Right lobe of liver (tissue), 6 donors: ENCODE data around the gene GALNT2. TPM values are rescaled to one million over a fixed set of nuclear protein-coding genes. Genes with fewer than 3 reads are reported as not detected.

Experiments
- ATAC-seq, 4 donors: fragments of 200-7000 bp; cut with Tn5 transposase; one replicate each; pipeline ENCODE4 v1.9.1; 2020; ENCODE audit warnings: mild to moderate bottlenecking in 4 of 4, moderate library complexity in 4 of 4
- DNase-seq, 3 donors: peaks; one replicate each; pipeline ENCODE4 v3.0.0-alpha.2; 2020
- H3K27ac ChIP-seq, 3 donors: fragments of 200-600 bp; one replicate each; pipeline ENCODE4 v1.8.0; 2022
- H3K27me3 ChIP-seq, 2 donors: fragments of 200-600 bp; one replicate each; pipeline ENCODE4 v1.8.0; 2022
- H3K36me3 ChIP-seq, 4 donors: fragments of 200-600 bp; sonication (generic) in 1 of 4; one replicate each; pipeline versions ENCODE4 v1.5.1 to v1.8.0; 2017 to 2022; ENCODE audit warnings: control low read depth in 1 of 4
- H3K4me1 ChIP-seq, 4 donors: fragments of 200-600 bp; sonication (generic) in 1 of 4; one replicate each; pipeline versions ENCODE4 v1.5.1 to v1.8.0; 2017 to 2022; ENCODE audit warnings: control low read depth in 1 of 4
- H3K4me3 ChIP-seq, 3 donors: fragments of 200-600 bp; one replicate each; pipeline ENCODE4 v1.8.0; 2022
- H3K9me3 ChIP-seq, 4 donors: fragments of 200-600 bp; sonication (generic) in 1 of 4; one replicate each; pipeline versions ENCODE4 v1.5.1 to v1.8.0; 2017 to 2022; ENCODE audit warnings: control low read depth in 1 of 4
- CTCF ChIP-seq, 4 donors: fragments of 200-600 bp in 3 of 4; fragments of 450-650 bp in 1 of 4; IDR thresholded peaks; one replicate each; pipeline versions ENCODE4 v1.5.1 to v1.8.0; 2016 to 2022; ENCODE audit warnings: antibody characterized with exemption in 4 of 4, mild to moderate bottlenecking in 2 of 4
- POLR2A ChIP-seq: fragments of 450-650 bp; IDR thresholded peaks from one replicate; pipeline ENCODE4 v1.6.1; 2017; ENCODE audit warnings: antibody characterized with exemption, mild to moderate bottlenecking
- WGBS: methylation state at CpG from one replicate; pipeline ENCODE4 v1.1.6; 2018; ENCODE audit warnings: low coverage, low lambda C conversion rate; ENCODE audit not compliant: insufficient coverage; ENCODE audit errors: missing lambda C conversion rate; 5-methylcytosine and 5-hydroxymethylcytosine counted together
- intact Hi-C, 2 donors: fragments of 100-400 bp; cut with DNase I; formaldehyde crosslinking; loops; one replicate each; pipeline versions ENCODE4 v1.11.2 to v1.14.1; 2022
- total RNA-seq, 6 experiments: library from RNA; depleted of rRNA in 2 of 6; stranded (reverse); fragments of >200 nt in 2 of 6; fragmentation: NEBNext Ultra II Directional in 3 of 6; extraction: Animal tissue kit (Norgen Biotek cat#: 25700) in 3 of 6; gene quantifications; one replicate each; pipeline versions ENCODE4 v1.1.0 to v1.2.4, GENCODE V29; 2016 to 2023
- donor health status: DM: no; HTN: yes; CAD: no.
- donor health status: DM: no; HTN: no; CAD: no.
- donor health status: DM: no; HTN: no; CAD: no.
- donor health status: DM: no; HTN: yes; CAD: no.
- donor health status: DM: no; HTN: yes; CAD: no.

GALNT2 gene
- total RNA-seq, 6 experiments from 2014 or later: 58.0 to 152 (median 131) TPM

GRCh38 chr1:230220907-230221306 is 153.9 kb downstream of the GALNT2 start:
- no peak overlapping the region for H3K27ac ChIP-seq
- H3K36me3 ChIP-seq: no peaks in the 10 kb centered on the region
- H3K4me1 ChIP-seq: no peaks in the 10 kb centered on the region
- DNase-seq: no peak
- no peak for TF ChIP-seq CTCF (IDR thresholded peaks at IDR 0.05)
- TF ChIP-seq POLR2A: no peak
- H3K27me3 ChIP-seq: no peaks in the 10 kb centered on the region
- 66% methylated on average over 3 of the region's 3 CpGs for WGBS
- H3K9me3 ChIP-seq: no peaks in the 10 kb centered on the region
- H3K4me3 ChIP-seq: no peak overlapping the region
- no peak for ATAC-seq
- intact Hi-C loops: no loop called here

- Histone ChIP-seq H3K4me1 (no peaks in the 10 kb centered on the region), H3K4me3 (no peak overlapping the region), H3K27me3 (no peaks in the 10 kb centered on the region), H3K27ac (peak overlapping the region in 1 of 3 donors; percentile 34), H3K9me3 (no peaks in the 10 kb centered on the region), H3K36me3 (no peaks in the 10 kb centered on the region)
- DNase-seq (no peak), ATAC-seq (no peak)
- WGBS: 78% methylated on average over 2 of the region's 2 CpGs
- intact Hi-C loops: no loop called here
- peak in 2 of 4 donors; percentile 4 to 8 for TF ChIP-seq CTCF (IDR thresholded peaks at IDR 0.05)
- TF ChIP-seq POLR2A: no peak
Measured at GRCh38 chr1:230222678-230223077, 155.6 kb downstream of the GALNT2 start.

- no peaks in the 10 kb centered on the region for H3K36me3 ChIP-seq
- H3K4me1 ChIP-seq: no peaks in the 10 kb centered on the region
- H3K27ac ChIP-seq: no peak overlapping the region
- intact Hi-C loops: no loop called here
- no peak for ATAC-seq
- no peak for DNase-seq
- 95% methylated on average over 17 of the region's 18 CpGs for WGBS
- no peaks in the 10 kb centered on the region for H3K9me3 ChIP-seq
- TF ChIP-seq CTCF (IDR thresholded peaks at IDR 0.05) (no peak), POLR2A (no peak)
- no peaks in the 10 kb centered on the region for H3K27me3 ChIP-seq
- H3K4me3 ChIP-seq: no peak overlapping the region
Measured at GRCh38 chr1:230224101-230224960, 157.3 kb downstream of the GALNT2 start.

GRCh38 chr1:230226007-230226800 is 159.2 kb downstream of the GALNT2 start:
- TF ChIP-seq CTCF (IDR thresholded peaks at IDR 0.05) (no peak), POLR2A (no peak)
- no peaks in the 10 kb centered on the region for H3K9me3 ChIP-seq
- ATAC-seq (peak in 3 of 4 donors; percentile 30 to 85 (median 42)), DNase-seq (no peak)
- H3K4me1 ChIP-seq: peaks cover 0 to 8% (median 4%) of the 10 kb centered on the region in 4 donors
- peak overlapping the region in 1 of 3 donors; percentile 47 for H3K27ac ChIP-seq
- WGBS: 87% methylated on average over 10 of the region's 16 CpGs
- H3K36me3 ChIP-seq: no peaks in the 10 kb centered on the region
- intact Hi-C loops: no loop called here
- no peaks in the 10 kb centered on the region for H3K27me3 ChIP-seq
- H3K4me3 ChIP-seq: no peak overlapping the region
